ENCODE data around the gene AIFM3. TPM values are rescaled to one million over a fixed set of nuclear protein-coding genes. Genes with fewer than 3 reads are reported as not detected.

AIFM3 gene
- total and polyA plus RNA-seq, 2 of the 13 experiments (the other 11 are each of a cell fraction or from before 2014, with no cell fraction given) = 9.0 to 15.3 TPM

DNA sequence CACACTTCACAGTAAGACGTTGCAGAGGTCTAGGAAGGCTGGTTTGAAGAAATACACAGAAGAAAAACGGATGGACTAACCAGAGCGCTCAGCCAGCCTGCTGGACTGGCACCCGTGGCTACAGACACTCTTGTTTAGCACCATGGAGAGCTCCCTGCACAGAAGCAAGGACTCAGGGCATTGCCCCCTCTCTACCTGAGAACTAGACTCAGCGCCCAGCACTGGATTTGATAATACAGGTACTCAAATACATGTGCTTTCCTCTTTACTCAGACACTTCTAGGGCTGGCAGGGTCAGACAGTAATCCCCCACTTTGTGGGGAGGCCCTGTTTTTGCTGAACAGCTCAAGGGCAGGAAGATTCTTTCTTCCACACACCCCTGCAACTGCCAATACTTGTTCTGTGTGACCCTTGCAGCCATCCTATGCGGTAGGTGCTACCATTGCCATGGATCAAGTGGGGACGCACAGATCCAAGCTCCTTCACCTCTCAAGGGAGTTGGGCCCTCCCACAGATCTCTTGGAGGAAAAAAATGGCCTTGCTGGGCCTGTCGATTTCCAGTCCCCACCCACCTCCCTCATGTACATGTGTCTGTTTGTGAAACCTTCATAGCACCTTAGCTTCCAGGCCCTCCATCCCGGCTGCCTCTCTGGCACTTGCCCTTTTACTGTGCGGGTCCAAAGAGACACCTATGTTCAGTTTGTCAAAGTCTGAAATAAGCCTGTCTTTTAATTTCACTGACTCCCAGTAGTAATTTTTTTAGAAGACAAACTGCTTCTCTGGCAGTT is 42.8 kb downstream of the AIFM3 start (continued):
- TF ChIP-seq ZBTB39 (CRISPR knock-in tag; IDR thresholded peaks at IDR 0.05) (no peak), U2AF2 (IDR thresholded peaks at IDR 0.05; ENCODE audit: low read depth, low read length) (no peak), XBP1 (CRISPR knock-in tag; IDR thresholded peaks at IDR 0.05) (peak; percentile 90; the same call in 1 of the 2 replicates), SMC3 (IDR thresholded peaks at IDR 0.05; ENCODE audit: low read length) (no peak), ZNF660 (CRISPR knock-in tag; IDR thresholded peaks at IDR 0.05; ENCODE audit: borderline replicate concordance, low read depth) (no peak), GMEB2 (CRISPR knock-in tag; IDR thresholded peaks at IDR 0.05; ENCODE audit: low read depth) (no peak), ZNF513 (CRISPR knock-in tag; conservative IDR thresholded peaks at IDR 0.05) (no peak), GMEB1 (CRISPR knock-in tag; IDR thresholded peaks at IDR 0.05; ENCODE audit: borderline replicate concordance) (no peak)
- TF ChIP-seq, protein P1, sequence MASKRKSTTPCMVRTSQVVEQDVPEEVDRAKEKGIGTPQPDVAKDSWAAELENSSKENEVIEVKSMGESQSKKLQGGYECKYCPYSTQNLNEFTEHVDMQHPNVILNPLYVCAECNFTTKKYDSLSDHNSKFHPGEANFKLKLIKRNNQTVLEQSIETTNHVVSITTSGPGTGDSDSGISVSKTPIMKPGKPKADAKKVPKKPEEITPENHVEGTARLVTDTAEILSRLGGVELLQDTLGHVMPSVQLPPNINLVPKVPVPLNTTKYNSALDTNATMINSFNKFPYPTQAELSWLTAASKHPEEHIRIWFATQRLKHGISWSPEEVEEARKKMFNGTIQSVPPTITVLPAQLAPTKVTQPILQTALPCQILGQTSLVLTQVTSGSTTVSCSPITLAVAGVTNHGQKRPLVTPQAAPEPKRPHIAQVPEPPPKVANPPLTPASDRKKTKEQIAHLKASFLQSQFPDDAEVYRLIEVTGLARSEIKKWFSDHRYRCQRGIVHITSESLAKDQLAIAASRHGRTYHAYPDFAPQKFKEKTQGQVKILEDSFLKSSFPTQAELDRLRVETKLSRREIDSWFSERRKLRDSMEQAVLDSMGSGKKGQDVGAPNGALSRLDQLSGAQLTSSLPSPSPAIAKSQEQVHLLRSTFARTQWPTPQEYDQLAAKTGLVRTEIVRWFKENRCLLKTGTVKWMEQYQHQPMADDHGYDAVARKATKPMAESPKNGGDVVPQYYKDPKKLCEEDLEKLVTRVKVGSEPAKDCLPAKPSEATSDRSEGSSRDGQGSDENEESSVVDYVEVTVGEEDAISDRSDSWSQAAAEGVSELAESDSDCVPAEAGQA (IDR thresholded peaks at IDR 0.05; ENCODE audit: low read depth) = no peak
- TF ChIP-seq, protein P1 (CRISPR knock-in tag; IDR thresholded peaks at IDR 0.05; ENCODE audit: borderline replicate concordance) = peak; percentile 78; the same call in 1 of the 2 replicates
- TF ChIP-seq, protein P2, sequence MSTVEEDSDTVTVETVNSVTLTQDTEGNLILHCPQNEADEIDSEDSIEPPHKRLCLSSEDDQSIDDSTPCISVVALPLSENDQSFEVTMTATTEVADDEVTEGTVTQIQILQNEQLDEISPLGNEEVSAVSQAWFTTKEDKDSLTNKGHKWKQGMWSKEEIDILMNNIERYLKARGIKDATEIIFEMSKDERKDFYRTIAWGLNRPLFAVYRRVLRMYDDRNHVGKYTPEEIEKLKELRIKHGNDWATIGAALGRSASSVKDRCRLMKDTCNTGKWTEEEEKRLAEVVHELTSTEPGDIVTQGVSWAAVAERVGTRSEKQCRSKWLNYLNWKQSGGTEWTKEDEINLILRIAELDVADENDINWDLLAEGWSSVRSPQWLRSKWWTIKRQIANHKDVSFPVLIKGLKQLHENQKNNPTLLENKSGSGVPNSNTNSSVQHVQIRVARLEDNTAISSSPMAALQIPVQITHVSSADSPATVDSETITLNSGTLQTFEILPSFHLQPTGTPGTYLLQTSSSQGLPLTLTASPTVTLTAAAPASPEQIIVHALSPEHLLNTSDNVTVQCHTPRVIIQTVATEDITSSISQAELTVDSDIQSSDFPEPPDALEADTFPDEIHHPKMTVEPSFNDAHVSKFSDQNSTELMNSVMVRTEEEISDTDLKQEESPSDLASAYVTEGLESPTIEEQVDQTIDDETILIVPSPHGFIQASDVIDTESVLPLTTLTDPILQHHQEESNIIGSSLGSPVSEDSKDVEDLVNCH (CRISPR knock-in tag; IDR thresholded peaks at IDR 0.05) = no peak
